T-cell (primary cell): Measurements from ENCODE around the gene MSANTD4. TPM values are rescaled to one million over a fixed set of nuclear protein-coding genes. Genes with fewer than 3 reads are reported as not detected.

Experiments used
- ATAC-seq, 4 experiments: fragments of 200-7000 bp in 3 of 4; fragments of 150-1000 bp in 1 of 4; cut with Tn5 transposase; replicated peaks in 1 of 4; 1 replicate in 3 of 4; 2 replicates in 1 of 4; pipeline ENCODE4 v1.10.0; 2021; ENCODE audit warnings: moderate library complexity in 3 of 4, mild to moderate bottlenecking in 2 of 4, moderate number of reproducible peaks in 1 of 4
- CTCF ChIA-PET, 2 donors: fragments of 300-600 bp; sonication (Branson Sonifier 250); formaldehyde crosslinking; loops; one replicate each; lab custom pipeline; 2022; ENCODE audit warnings: antibody characterized with exemption in 2 of 2; lab: Charles Lee
- POLR2A ChIA-PET, 2 donors: fragments of 300-600 bp; sonication (Branson Sonifier 250); formaldehyde crosslinking; loops; one replicate each; lab custom pipeline; 2022; ENCODE audit warnings: antibody characterized with exemption in 2 of 2; lab: Charles Lee
- DNase-seq, 35 experiments: peaks; one replicate each; pipeline versions ENCODE4 v3.0.0 to v3.0.0-alpha.2; 2013 to 2023
- H3K27ac ChIP-seq: one replicate; pipeline ENCODE4 v1.5.1; 2013; ENCODE audit warnings: low read length
- H3K27me3 ChIP-seq, 2 experiments: replicated peaks in 1 of 2; 1 replicate in 1 of 2; 2 replicates in 1 of 2; pipeline versions ENCODE4 v1.6.1 to v1.7.0; 2013; ENCODE audit warnings: low read length in 1 of 2, mixed read lengths in 1 of 2; ENCODE audit not compliant: control insufficient read depth in 2 of 2, insufficient read depth in 2 of 2; ENCODE audit errors: extremely low read depth in 1 of 2
- H3K36me3 ChIP-seq, 2 donors: 1 replicate in 1 of 2; 2 replicates in 1 of 2; pipeline versions ENCODE4 v1.6.1 to v1.7.0; 2013; ENCODE audit warnings: low read length in 1 of 2; ENCODE audit not compliant: control insufficient read depth in 2 of 2, insufficient read depth in 1 of 2; ENCODE audit errors: extremely low read depth in 1 of 2
- H3K4me1 ChIP-seq, 2 experiments: 1 replicate in 1 of 2; 2 replicates in 1 of 2; pipeline versions ENCODE4 v1.6.1 to v1.7.0; 2013; ENCODE audit warnings: low read length in 2 of 2, mixed read lengths in 1 of 2; ENCODE audit not compliant: insufficient read depth in 2 of 2, control insufficient read depth in 1 of 2; ENCODE audit errors: extremely low read depth in 1 of 2
- H3K4me3 ChIP-seq, 2 donors: 1 replicate in 1 of 2; 2 replicates in 1 of 2; pipeline versions ENCODE4 v1.5.1 to v1.7.0; 2013; ENCODE audit warnings: mild to moderate bottlenecking in 2 of 2, low read length in 1 of 2, moderate library complexity in 1 of 2; ENCODE audit not compliant: control insufficient read depth in 1 of 2; ENCODE audit errors: extremely low read depth in 1 of 2
- H3K9me3 ChIP-seq: 2 replicates; pipeline ENCODE4 v1.7.0; 2013
- H3K27ac Mint-ChIP-seq, 2 donors: one replicate each; pipeline ENCODE4 v1.8.0; 2020 to 2021; ENCODE audit warnings: mild to moderate bottlenecking in 2 of 2, mixed read lengths in 2 of 2
- H3K27me3 Mint-ChIP-seq, 2 donors: one replicate each; pipeline ENCODE4 v1.8.0; 2021 to 2022; ENCODE audit warnings: mixed read lengths in 2 of 2
- H3K36me3 Mint-ChIP-seq: one replicate; pipeline ENCODE4 v1.8.0; 2021; ENCODE audit warnings: mixed read lengths
- H3K4me1 Mint-ChIP-seq, 3 donors: one replicate each; pipeline ENCODE4 v1.8.0; 2020 to 2022; ENCODE audit warnings: mixed read lengths in 3 of 3, mild to moderate bottlenecking in 1 of 3
- H3K4me3 Mint-ChIP-seq, 3 donors: one replicate each; pipeline ENCODE4 v1.8.0; 2020 to 2022; ENCODE audit warnings: mild to moderate bottlenecking in 3 of 3, mixed read lengths in 3 of 3, moderate library complexity in 3 of 3
- H3K9me3 Mint-ChIP-seq, 3 donors: one replicate each; pipeline ENCODE4 v1.8.0; 2020 to 2022; ENCODE audit warnings: mixed read lengths in 3 of 3
- WGBS: methylation state at CpG from one replicate; pipeline ENCODE4 v1.1.5; 2013; ENCODE audit warnings: missing lambda C conversion rate; ENCODE audit not compliant: insufficient coverage; 5-methylcytosine and 5-hydroxymethylcytosine counted together
- total RNA-seq, 35 experiments: library from RNA in 6 of 35; stranded (reverse) in 6 of 35; fragments of 120-200 nt in 1 of 35; gene quantifications; one replicate each; pipeline versions ENCODE4 v1.2.1 to v1.2.4 and lab custom pipeline; 2013 to 2026

Gene MSANTD4
- total RNA-seq, 5 donors from 2014 or later (not counting 1 experiment from before 2014, with no cell fraction given): 7.9 to 20.2 (median 13.3) TPM

- Histone ChIP-seq H3K27me3 (no peaks in the 10 kb centered on the region), H3K27ac (no peak overlapping the region), H3K36me3 (no peaks in the 10 kb centered on the region), H3K4me1 (no peaks in the 10 kb centered on the region), H3K4me3 (no peak overlapping the region), H3K9me3 (no peaks in the 10 kb centered on the region)
- 100% methylated on average over 1 of the region's 2 CpGs for WGBS
- POLR2A ChIA-PET: no interaction called here
- no peaks in the 10 kb centered on the region for H3K36me3 Mint-ChIP-seq
- H3K4me3 Mint-ChIP-seq: no peak overlapping the region
- CTCF ChIA-PET: no interaction called here
- ATAC-seq (no peak), DNase-seq (no peak)
- H3K27me3 Mint-ChIP-seq: peaks cover 38 to 52% of the 10 kb centered on the region in 2 donors
- H3K9me3 Mint-ChIP-seq: peaks cover 0 to 6% (median 2%) of the 10 kb centered on the region in 3 donors
- no peak overlapping the region for H3K27ac Mint-ChIP-seq
- H3K4me1 Mint-ChIP-seq: no peaks in the 10 kb centered on the region
Observed at GRCh38 chr11:106032861-106033260, 10.8 kb upstream of the MSANTD4 start.

- 100% methylated on average over 1 of the region's 3 CpGs for WGBS
- Mint-ChIP-seq H3K9me3 (peaks cover 6 to 13% (median 7%) of the 10 kb centered on the region in 3 donors), H3K4me1 (no peaks in the 10 kb centered on the region), H3K4me3 (no peak overlapping the region), H3K27ac (no peak overlapping the region), H3K36me3 (no peaks in the 10 kb centered on the region), H3K27me3 (peaks cover 37 to 55% of the 10 kb centered on the region in 2 donors)
- H3K36me3 ChIP-seq: no peaks in the 10 kb centered on the region
- H3K27ac ChIP-seq: no peak overlapping the region
- H3K4me1 ChIP-seq: no peaks in the 10 kb centered on the region
- H3K4me3 ChIP-seq: no peak overlapping the region
- H3K27me3 ChIP-seq: no peaks in the 10 kb centered on the region
- ChIA-PET POLR2A (no interaction called here), CTCF (no interaction called here)
- ATAC-seq (no peak), DNase-seq (no peak)
- no peaks in the 10 kb centered on the region for H3K9me3 ChIP-seq
Observed at GRCh38 chr11:106031936-106032335, 9.9 kb upstream of the MSANTD4 start.

GRCh38 chr11:106031202-106031810 lies 9.3 kb upstream of the MSANTD4 start:
- Mint-ChIP-seq H3K4me3 (no peak overlapping the region), H3K36me3 (no peaks in the 10 kb centered on the region), H3K27ac (no peak overlapping the region), H3K4me1 (no peaks in the 10 kb centered on the region), H3K9me3 (peaks cover 6 to 15% (median 7%) of the 10 kb centered on the region in 3 donors), H3K27me3 (peaks cover 37 to 53% of the 10 kb centered on the region in 2 donors)
- no peak for DNase-seq
- 25% methylated on average over 1 of the region's 2 CpGs for WGBS
- Histone ChIP-seq H3K36me3 (no peaks in the 10 kb centered on the region), H3K27ac (no peak overlapping the region), H3K4me3 (no peak overlapping the region), H3K4me1 (no peaks in the 10 kb centered on the region), H3K27me3 (no peaks in the 10 kb centered on the region), H3K9me3 (no peaks in the 10 kb centered on the region)
- POLR2A ChIA-PET: no interaction called here
- ATAC-seq: no peak
- CTCF ChIA-PET: no interaction called here

GRCh38 chr11:106030609-106031008 lies 8.6 kb upstream of the MSANTD4 start:
- POLR2A ChIA-PET: no interaction called here
- ATAC-seq: no peak
- H3K4me1 Mint-ChIP-seq: no peaks in the 10 kb centered on the region
- CTCF ChIA-PET: no interaction called here
- Histone ChIP-seq H3K36me3 (no peaks in the 10 kb centered on the region), H3K4me1 (no peaks in the 10 kb centered on the region), H3K4me3 (no peak overlapping the region), H3K27me3 (peaks cover 0 to 2% of the 10 kb centered on the region in 2 experiments), H3K9me3 (no peaks in the 10 kb centered on the region), H3K27ac (no peak overlapping the region)
- peaks cover 32 to 46% of the 10 kb centered on the region in 2 donors for H3K27me3 Mint-ChIP-seq
- H3K9me3 Mint-ChIP-seq: peaks cover 6 to 19% (median 7%) of the 10 kb centered on the region in 3 donors
- WGBS: no CpG with 5 or more reads among the region's 4 CpGs
- DNase-seq: no peak
- H3K36me3 Mint-ChIP-seq: no peaks in the 10 kb centered on the region
- H3K27ac Mint-ChIP-seq: no peak overlapping the region
- no peak overlapping the region for H3K4me3 Mint-ChIP-seq

GRCh38 chr11:106022795-106023275 lies 795 bp upstream of the MSANTD4 start:
- peak overlapping the region; percentile 85 to 97 (median 95) for H3K4me3 Mint-ChIP-seq
- WGBS: 97% methylated on average over 7 of the region's 7 CpGs
- Histone ChIP-seq H3K4me1 (peaks cover 10 to 12% of the 10 kb centered on the region in 2 experiments), H3K27me3 (peaks cover 0 to 2% of the 10 kb centered on the region in 2 experiments), H3K27ac (peak overlapping the region; percentile 72), H3K36me3 (no peaks in the 10 kb centered on the region), H3K4me3 (peak overlapping the region; percentile 90 to 92), H3K9me3 (no peaks in the 10 kb centered on the region)
- H3K4me1 Mint-ChIP-seq: peaks cover 45 to 49% (median 48%) of the 10 kb centered on the region in 3 donors
- peaks cover 3 to 8% of the 10 kb centered on the region in 2 donors for H3K27me3 Mint-ChIP-seq
- CTCF ChIA-PET: interaction anchor here in 1 of 2 donors (0.6 kb wide), 1 partner anchor 53 kb away, joined by 3 read pairs; no protein-coding TSS in a partner anchor
- peaks cover 16% of the 10 kb centered on the region for H3K36me3 Mint-ChIP-seq
- POLR2A ChIA-PET: no interaction called here
- H3K27ac Mint-ChIP-seq: peak overlapping the region; percentile 89 to 91
- ATAC-seq: no peak
- no peak for DNase-seq
- H3K9me3 Mint-ChIP-seq: peaks cover 4 to 13% (median 7%) of the 10 kb centered on the region in 3 donors

DNA sequence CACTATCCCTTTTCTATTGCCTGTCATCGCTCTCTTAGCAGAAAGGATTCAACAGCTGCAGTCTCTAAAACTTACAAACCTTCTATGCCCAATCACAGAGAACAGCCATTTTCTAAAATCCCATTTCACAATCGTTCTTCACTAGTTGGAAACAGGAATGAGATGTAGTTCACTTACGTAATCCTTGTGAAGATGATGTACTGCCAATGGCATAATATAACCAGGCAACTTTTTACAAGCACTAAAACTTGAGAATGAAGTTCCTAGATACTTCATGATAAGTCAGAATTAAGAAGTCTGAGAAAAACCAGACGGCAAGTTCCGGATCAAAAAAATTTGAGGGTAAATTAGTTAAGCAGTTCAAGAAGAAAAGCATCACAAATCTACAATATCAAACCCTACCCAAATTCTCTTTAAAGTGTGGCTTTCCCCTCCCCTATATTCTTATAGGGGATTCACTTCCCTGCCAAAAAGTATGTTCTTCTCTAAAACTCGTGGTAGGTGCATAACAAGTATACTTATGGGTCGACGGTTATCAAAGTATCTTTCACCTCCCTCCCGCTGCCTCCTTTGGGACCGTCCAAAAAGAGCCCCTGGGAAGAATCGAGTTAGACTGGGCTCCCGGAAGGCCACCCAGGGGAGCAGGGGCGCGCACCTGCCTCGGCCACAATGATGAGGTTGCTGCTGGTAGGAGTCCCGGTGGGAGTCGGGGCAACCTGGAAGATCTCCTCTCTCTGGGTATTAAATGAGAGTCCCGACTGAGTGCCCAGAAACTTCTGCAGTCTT lies 666 bp downstream of the MSANTD4 start:
- no peak for DNase-seq
- CTCF ChIA-PET: no interaction called here
- no peaks in the 10 kb centered on the region for H3K27me3 Mint-ChIP-seq

More for the DNA sequence above, 666 bp downstream of the MSANTD4 start:
- ATAC-seq: peak in 1 of 4 experiments; percentile 5
- Mint-ChIP-seq H3K9me3 (peaks cover 0 to 4% (median 0%) of the 10 kb centered on the region in 3 donors), H3K4me3 (peak overlapping the region; percentile 85 to 97 (median 95)), H3K27ac (peak overlapping the region; percentile 89 to 91), H3K4me1 (peaks cover 51 to 59% (median 58%) of the 10 kb centered on the region in 3 donors), H3K36me3 (peaks cover 19% of the 10 kb centered on the region)
- WGBS: 3% methylated on average over 6 of the region's 18 CpGs
- H3K27me3 ChIP-seq: peaks cover 0 to 2% of the 10 kb centered on the region in 2 experiments
- peaks cover 10 to 12% of the 10 kb centered on the region in 2 experiments for H3K4me1 ChIP-seq
- no peaks in the 10 kb centered on the region for H3K9me3 ChIP-seq
- H3K27ac ChIP-seq: peak overlapping the region; percentile 66
- H3K36me3 ChIP-seq: no peaks in the 10 kb centered on the region
- peak overlapping the region; percentile 90 to 92 for H3K4me3 ChIP-seq
- POLR2A ChIA-PET: no interaction called here
